NCI-H2029 treated with DMSO at 0.1 percent for 48 hours (cell line): Measurements from ENCODE around the gene KMT2C.

Experiments
- DNase-seq: peaks from one replicate; lab custom pipeline; 2025; lab: John Stamatoyannopoulos, UW

KMT2C gene

GRCh38 chr7:152140067-152140466 is 295.7 kb downstream of the KMT2C start:
- DNase-seq: no peak

GRCh38 chr7:152137476-152138025 is 298.3 kb downstream of the KMT2C start:
- DNase-seq: no peak

- DNase-seq: no peak
Observed at GRCh38 chr7:152136686-152137085, 299.1 kb downstream of the KMT2C start.

GRCh38 chr7:152133804-152134203 is 302.0 kb downstream of the KMT2C start:
- DNase-seq: no peak

- DNase-seq: no peak
Observed at GRCh38 chr7:152132812-152133211, 303.0 kb downstream of the KMT2C start.

GRCh38 chr7:152131981-152132494 is 303.8 kb downstream of the KMT2C start:
- DNase-seq: no peak

- no peak for DNase-seq
Observed at GRCh38 chr7:152130658-152131590, 304.9 kb downstream of the KMT2C start.

GRCh38 chr7:152129682-152130081 is 306.1 kb downstream of the KMT2C start:
- DNase-seq: no peak

GRCh38 chr7:152128741-152129461 is 306.9 kb downstream of the KMT2C start:
- DNase-seq: no peak

GRCh38 chr7:152128252-152128651 is 307.6 kb downstream of the KMT2C start:
- no peak for DNase-seq

GRCh38 chr7:152127229-152127628 is 308.6 kb downstream of the KMT2C start:
- no peak for DNase-seq

GRCh38 chr7:152126741-152127140 is 309.1 kb downstream of the KMT2C start:
- DNase-seq: no peak

GRCh38 chr7:152122540-152122939 is 313.3 kb downstream of the KMT2C start:
- no peak for DNase-seq

GRCh38 chr7:152121432-152121831 is 314.4 kb downstream of the KMT2C start:
- DNase-seq: no peak

GRCh38 chr7:152120776-152121175 is 315.0 kb downstream of the KMT2C start:
- no peak for DNase-seq

GRCh38 chr7:152120210-152120609 is 315.6 kb downstream of the KMT2C start:
- DNase-seq: no peak

- DNase-seq: no peak
Observed at GRCh38 chr7:152117356-152117755, 318.4 kb downstream of the KMT2C start.

- no peak for DNase-seq
Observed at GRCh38 chr7:152115021-152115718, 320.6 kb downstream of the KMT2C start.

GRCh38 chr7:152112829-152113228 is 323.0 kb downstream of the KMT2C start:
- no peak for DNase-seq

GRCh38 chr7:152108359-152108758 is 327.4 kb downstream of the KMT2C start:
- DNase-seq: no peak

GRCh38 chr7:152107945-152108344 is 327.9 kb downstream of the KMT2C start:
- no peak for DNase-seq

- no peak for DNase-seq
Observed at GRCh38 chr7:152106990-152107389, 328.8 kb downstream of the KMT2C start.
